ENCODE measurements around the gene SLPI.
A peak's percentile ranks its signal among the peaks of the same experiment; 100 is the strongest.

SLPI gene

GRCh38 chr20:45269754-45270270 is 15.4 kb upstream of the SLPI start:
- DNase-seq (ENCODE audit: low spot score): no peak

GRCh38 chr20:45269056-45269455 is 14.7 kb upstream of the SLPI start:
- no peak for DNase-seq (ENCODE audit: low spot score)

- DNase-seq (ENCODE audit: low spot score): no peak
These were observed 14.2 kb upstream of the SLPI start for GRCh38 chr20:45268531-45268930.

GRCh38 chr20:45266977-45267376 is 12.6 kb upstream of the SLPI start:
- DNase-seq (ENCODE audit: low spot score): no peak

GRCh38 chr20:45263556-45264266 is 9.3 kb upstream of the SLPI start:
- no peak for DNase-seq (ENCODE audit: low spot score)

- no peak for DNase-seq (ENCODE audit: low spot score)
These were observed 4.3 kb upstream of the SLPI start for GRCh38 chr20:45258664-45259063.

GRCh38 chr20:45258259-45258658 is 3.9 kb upstream of the SLPI start:
- DNase-seq (ENCODE audit: low spot score): no peak

- DNase-seq (ENCODE audit: low spot score): no peak
These were observed 3.3 kb upstream of the SLPI start for GRCh38 chr20:45257711-45258110.

- DNase-seq (ENCODE audit: low spot score): no peak
These were observed 2.8 kb upstream of the SLPI start for GRCh38 chr20:45257161-45257560.

- DNase-seq (ENCODE audit: low spot score): no peak
These were observed 1.1 kb downstream of the SLPI start for GRCh38 chr20:45253261-45253660.

- no peak for DNase-seq (ENCODE audit: low spot score)
These were observed 2.3 kb downstream of the SLPI start for GRCh38 chr20:45251884-45252560.

GRCh38 chr20:45248609-45249008 is 5.8 kb downstream of the SLPI start:
- no peak for DNase-seq (ENCODE audit: low spot score)

- DNase-seq (ENCODE audit: low spot score): no peak
These were observed 6.5 kb downstream of the SLPI start for GRCh38 chr20:45247865-45248264.

GRCh38 chr20:45246109-45246508 is 8.3 kb downstream of the SLPI start:
- no peak for DNase-seq (ENCODE audit: low spot score)

- DNase-seq (ENCODE audit: low spot score): no peak
These were observed 16.2 kb downstream of the SLPI start for GRCh38 chr20:45238139-45238538.

GRCh38 chr20:45235995-45236394 is 18.4 kb downstream of the SLPI start:
- peak; percentile 31 for DNase-seq (ENCODE audit: low spot score)

GRCh38 chr20:45230631-45231030 is 23.7 kb downstream of the SLPI start:
- DNase-seq (ENCODE audit: low spot score): no peak

GRCh38 chr20:45229264-45230056 is 24.9 kb downstream of the SLPI start:
- peak; percentile 18 for DNase-seq (ENCODE audit: low spot score)

GRCh38 chr20:45226287-45226686 is 28.1 kb downstream of the SLPI start:
- no peak for DNase-seq (ENCODE audit: low spot score)

GRCh38 chr20:45223136-45223535 is 31.2 kb downstream of the SLPI start:
- DNase-seq (ENCODE audit: low spot score): no peak

GRCh38 chr20:45221076-45221475 is 33.3 kb downstream of the SLPI start, which contains the start of gene SEMG2:
Gene SEMG2 (plus strand): TSS chr20:45221373. CDS start chr20:45221390, 17 bp downstream.
- DNase-seq (ENCODE audit: low spot score): no peak

GRCh38 chr20:45218636-45219035 is 35.7 kb downstream of the SLPI start:
- DNase-seq (ENCODE audit: low spot score): no peak

GRCh38 chr20:45218124-45218523 is 36.2 kb downstream of the SLPI start:
- DNase-seq (ENCODE audit: low spot score): no peak
